Eye (tissue), 1 donor: ENCODE measurements around the gene GTF2IRD1.
"Not testable (repeated sequence)": the region's sequence is repeated elsewhere in the genome, so short reads cannot be mapped to it uniquely, and the experiment has no call there.

Experiments used
- DNase-seq: peaks from one replicate; pipeline ENCODE4 v3.0.0-alpha.2; 2015

Gene GTF2IRD1

GRCh38 chr7:74437291-74437571 lies 16.5 kb upstream of the GTF2IRD1 start:
- not testable (repeated sequence) for DNase-seq

DNA sequence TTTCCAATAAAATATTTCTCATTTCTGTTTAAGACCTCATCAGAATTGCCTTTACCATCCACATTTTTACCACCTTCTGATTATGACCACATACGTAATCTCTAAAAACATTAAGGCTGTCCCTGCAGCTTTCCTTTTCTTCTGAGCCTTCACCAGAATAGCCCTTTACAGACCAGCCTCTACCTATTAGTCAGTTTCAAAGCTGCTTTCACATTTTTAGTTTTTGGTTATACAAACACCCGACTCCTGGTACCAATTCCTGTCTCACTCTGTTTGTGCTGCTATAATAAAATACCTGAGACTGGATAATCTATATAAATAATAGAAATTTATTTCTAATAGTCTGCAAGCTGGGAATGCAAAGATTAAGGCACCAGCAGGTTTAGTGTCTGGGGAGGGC lies 15.4 kb upstream of the GTF2IRD1 start:
- no peak for DNase-seq

- no peak for DNase-seq
Observed at GRCh38 chr7:74439541-74439940, 14.2 kb upstream of the GTF2IRD1 start.

DNA sequence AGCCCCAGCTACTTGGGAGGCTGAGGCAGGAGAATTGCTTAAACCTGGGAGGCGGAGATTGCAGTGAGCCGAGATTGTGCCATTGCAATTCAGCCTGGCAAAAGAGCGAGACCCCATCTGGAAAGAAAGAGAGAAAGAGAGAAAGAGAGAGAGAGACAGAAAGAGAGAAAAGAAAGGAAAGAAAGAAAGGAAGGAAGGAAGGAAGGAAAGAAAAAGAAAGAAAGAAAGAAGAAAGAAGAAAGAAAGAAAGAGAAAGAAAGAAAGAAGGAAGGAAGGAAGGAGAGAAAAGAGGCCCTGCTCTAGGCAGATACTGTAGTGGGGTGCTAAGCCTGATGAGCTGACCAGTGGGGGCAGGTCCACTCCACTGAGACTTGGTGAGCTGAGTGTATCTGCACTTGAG lies 13.6 kb upstream of the GTF2IRD1 start:
- DNase-seq: not testable (repeated sequence)

DNA sequence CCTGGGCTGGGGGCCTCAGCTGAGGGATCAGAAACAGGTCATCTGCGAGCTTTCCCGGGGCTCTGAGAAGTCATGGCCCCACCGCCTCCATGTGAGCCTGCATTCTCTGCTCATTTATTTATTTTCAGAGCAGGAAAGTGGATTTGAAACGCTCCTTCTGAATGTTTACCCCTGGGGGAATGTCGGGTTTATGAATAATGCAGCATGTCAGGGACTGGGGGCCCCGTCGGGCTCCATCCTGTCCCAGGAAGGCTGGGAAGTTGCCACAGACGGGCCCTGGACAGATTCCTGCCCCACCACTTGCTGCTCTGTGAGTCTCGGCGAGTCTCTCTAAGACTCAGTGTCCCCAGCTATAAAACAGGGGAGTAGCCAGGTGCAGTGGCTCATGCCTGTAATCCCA lies 11.9 kb upstream of the GTF2IRD1 start:
- peak; percentile 41 for DNase-seq

DNA sequence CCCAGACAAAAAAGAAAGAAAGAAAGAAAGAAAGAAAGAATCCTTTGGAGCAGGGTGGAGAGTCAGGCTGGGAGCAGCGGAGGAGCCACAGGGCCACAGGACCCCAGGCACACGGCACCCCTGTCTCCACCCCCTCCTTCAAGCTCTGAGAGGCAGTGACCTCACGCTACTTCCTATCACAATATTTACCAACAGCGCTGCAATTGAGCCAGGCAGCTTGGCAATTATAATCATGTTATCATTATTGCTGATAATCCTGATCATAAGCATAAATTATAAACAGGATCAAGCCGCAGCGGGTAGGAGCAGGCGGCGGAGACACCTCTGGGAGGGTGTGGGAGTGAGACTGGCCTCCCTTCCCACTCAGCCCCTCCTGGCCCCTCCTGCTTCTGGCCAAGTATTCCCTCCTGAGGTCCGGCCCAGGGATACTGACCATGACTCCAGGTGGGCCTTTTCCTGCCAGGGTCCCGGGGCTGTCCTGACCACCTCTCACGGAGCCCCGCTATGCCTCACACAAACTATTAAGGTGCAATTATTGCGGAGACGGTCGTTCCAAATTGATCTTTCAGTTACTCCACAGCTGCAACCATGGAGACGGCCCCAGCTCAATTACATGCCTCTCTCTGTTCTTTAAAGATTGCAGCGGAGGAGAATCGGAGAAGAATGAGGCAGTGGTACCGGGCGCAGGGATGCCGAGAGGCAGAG lies 10.0 kb upstream of the GTF2IRD1 start:
- peak; percentile 77 for DNase-seq

DNA sequence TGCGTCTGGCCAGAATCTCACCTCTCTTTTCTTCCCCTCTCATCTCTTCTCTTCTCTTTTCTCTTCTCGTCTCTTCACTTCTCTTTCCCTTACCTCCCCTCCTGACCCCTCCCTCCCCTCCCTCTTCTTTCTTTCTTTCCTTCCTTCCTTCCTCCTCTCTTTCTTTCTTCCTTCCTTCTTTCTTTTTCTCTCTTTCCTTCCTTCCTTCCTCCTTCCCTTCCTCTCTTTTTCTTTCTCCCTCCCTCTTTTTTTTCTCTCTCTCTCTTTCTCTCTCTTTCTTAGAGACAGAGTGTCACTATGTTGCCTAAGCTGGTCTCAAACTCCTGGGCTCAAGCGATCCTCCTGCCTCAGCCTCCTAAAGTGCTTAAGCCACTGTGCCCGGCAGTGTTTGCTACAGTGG lies 4.6 kb upstream of the GTF2IRD1 start:
- no peak for DNase-seq

GRCh38 chr7:74449809-74450397 lies 3.8 kb upstream of the GTF2IRD1 start:
- peak; percentile 86 for DNase-seq

DNA sequence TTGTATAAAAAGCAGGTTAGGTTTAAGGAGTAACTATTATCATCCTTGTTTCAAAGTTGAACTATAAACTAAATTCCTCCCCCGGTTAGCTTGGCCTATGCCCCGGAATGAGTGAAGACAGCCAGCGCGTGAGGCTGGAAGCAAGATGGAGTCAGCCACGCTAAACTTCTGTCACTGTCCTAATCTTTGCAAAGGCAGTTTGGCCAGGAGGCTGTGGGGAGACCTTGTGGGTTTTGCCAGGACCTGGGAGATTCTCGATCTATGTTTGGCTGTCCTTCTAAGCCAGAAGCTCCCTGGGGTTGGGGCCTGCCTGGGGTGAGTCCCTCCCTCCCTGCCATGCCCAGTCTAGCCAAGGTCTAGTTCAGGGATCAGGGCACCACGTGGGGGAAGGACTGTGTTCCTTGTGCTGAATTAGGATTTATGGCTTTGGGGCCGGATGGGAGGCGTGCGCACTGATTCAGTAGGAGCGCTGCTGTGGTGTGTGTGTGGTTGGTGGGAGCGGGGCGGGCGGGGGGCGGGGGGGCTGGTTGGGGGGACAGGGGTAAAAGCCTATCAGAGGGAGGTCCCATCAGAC lies 871 bp upstream of the GTF2IRD1 start:
- no peak for DNase-seq

DNA sequence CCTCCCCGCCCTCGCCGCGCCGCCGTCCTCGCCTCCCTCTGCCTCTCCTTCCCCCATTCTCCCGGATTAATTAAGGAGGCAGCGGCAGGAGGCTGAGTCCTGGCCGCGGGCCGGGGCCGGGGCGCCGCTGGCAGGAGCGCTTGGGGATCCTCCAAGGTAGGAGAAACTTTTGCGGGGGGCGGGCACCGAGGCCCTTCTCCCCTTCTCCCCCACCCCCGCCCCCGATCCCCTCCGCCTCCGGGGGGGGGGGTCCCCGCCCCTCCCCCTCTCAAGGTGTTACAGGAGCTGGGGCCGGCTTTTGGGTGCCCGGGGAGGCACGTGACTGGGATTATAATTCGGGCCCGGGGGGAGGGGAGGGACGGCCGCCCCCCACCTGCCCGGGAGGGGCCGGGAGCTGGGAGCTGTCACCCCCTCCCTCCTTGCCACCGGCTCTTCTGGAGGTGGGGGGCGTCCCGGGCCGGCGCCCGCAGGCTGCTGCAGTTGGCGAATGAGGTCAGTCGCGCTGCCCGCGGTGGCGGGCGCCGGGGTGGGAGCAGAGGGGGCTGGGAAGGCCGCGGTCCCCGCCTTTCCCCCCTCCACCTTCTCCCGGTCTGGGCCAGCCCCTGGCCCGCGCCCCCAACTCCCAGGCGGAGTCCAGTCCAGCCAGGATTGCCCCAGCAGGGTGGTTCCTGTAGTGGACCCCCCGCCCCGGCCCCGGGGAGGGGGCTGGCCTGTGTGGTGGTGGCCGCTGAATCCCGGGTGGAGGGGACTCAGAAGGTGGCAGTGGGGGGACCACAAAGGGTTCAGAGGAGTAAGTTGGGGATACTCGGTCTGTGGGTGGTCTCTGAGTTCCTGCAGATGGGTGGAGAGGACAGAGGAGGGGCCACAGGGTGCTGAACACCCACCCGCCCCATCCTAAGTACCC lies 567 bp downstream of the GTF2IRD1 start:
- peak; percentile 79 for DNase-seq

- no peak for DNase-seq
Observed at GRCh38 chr7:74454925-74455288, 1.2 kb downstream of the GTF2IRD1 start.

- DNase-seq: no peak
Observed at GRCh38 chr7:74455291-74455804, 1.6 kb downstream of the GTF2IRD1 start.

- DNase-seq: no peak
Observed at GRCh38 chr7:74455928-74456327, 2.2 kb downstream of the GTF2IRD1 start.

DNA sequence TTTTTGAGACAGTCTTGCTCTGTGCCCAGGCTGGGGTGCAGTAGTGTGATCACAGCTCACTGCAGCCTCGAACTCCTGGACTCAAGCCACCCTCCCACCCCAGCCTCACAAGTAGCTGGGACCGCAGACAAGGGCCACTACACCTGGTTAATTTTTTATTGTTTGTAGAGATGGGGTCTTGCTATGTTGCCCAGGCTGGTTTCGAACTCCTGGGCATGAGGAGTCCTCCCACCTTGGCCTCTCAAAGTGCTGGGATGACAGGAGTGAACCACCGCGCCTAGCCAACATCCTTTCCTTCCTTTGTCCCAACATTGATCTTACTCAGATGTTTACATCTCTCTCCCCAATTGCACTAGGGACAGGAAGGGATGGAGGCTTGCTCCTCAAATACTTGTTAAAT lies 3.3 kb downstream of the GTF2IRD1 start:
- no peak for DNase-seq

DNA sequence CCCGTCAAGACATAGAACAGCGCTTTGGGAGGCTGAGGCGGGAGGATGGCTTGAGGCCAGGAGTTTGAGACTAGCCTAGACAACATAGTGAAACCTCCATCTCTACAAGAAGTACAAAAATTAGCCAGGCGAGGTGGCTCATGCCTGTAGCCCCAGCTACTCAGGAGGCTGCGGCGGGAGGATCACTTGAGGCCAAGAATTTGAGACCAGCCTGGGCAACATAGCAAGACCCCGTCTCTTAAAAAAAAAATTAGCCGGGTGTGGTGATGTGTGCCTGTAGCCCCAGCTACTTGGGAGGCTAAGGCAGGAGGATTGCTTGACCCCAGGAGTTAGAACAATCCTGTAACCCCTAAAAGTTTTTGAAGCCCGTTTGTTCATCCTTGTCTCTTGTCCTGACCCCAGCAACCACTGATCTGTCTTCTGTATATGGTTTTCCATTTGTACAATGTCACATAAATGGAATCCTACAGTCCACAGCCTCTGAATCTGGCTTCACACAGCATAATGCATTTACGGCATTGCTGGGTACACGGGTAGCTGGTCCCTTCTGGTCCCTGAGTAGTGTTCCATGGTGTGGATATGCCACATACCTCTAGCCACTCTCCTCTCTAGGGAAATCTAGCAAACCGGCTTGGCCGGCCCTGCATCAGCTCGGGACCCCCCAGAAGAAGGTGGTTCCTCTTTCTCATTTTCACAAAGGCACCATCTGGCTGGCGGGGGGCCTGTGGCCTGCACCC lies 8.4 kb downstream of the GTF2IRD1 start:
- DNase-seq: no peak

- no peak for DNase-seq
Observed at GRCh38 chr7:74462707-74463100, 9.0 kb downstream of the GTF2IRD1 start.

- DNase-seq: peak; percentile 39
Observed at GRCh38 chr7:74464931-74465886, 11.5 kb downstream of the GTF2IRD1 start.

- DNase-seq: peak; percentile 89
Observed at GRCh38 chr7:74466196-74466813, 12.6 kb downstream of the GTF2IRD1 start.

DNA sequence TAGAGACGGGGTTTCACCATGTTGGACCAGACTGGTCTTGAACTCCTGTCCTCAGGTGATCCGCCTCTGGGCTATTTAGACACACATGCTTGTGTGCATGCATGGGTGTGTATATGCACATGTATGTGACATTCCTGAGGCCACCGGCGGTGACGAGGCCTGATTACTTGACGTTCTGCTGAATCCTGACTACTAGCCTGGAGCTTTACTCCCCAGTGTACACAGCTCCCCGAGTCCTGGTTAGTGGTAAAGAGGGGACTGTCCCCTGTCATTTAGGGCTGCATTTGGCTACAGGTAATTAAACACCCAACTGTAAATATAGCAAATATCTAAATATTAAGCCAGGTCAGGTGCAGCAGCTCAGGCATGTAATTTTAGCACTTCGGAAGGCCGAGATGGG lies 14.2 kb downstream of the GTF2IRD1 start:
- DNase-seq: no peak

DNA sequence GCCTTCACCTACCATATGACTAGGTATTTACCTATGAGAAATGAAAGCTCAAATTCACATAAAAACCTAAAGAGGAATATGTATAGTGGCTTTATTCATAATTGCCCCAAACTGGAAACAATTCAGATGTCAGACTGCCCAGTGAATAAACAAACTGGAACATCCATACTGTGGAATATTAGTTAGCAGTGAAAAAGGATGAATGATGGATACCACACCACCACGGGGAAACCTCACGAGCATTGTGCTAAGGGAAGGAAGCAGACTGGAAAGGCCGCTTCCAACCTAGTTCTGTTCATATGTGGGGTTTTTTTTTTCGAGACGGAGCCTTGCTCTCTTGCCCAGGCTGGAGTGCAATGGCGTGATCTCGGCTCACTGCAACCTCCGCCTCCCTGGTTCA lies 16.8 kb downstream of the GTF2IRD1 start:
- DNase-seq: no peak

GRCh38 chr7:74473116-74473515 lies 19.4 kb downstream of the GTF2IRD1 start:
- DNase-seq: no peak
